Endodermal cell (in vitro differentiated cells): ENCODE measurements around the gene FBRS. TPM values are rescaled to one million over a fixed set of nuclear protein-coding genes. Genes with fewer than 3 reads are reported as not detected.

Source experiments
- DNase-seq: peaks from one replicate; pipeline ENCODE4 v3.0.0-alpha.2; 2017
- H3K27ac ChIP-seq: 2 replicates; pipeline ENCODE4 v1.5.1; 2013; ENCODE audit warnings: mild to moderate bottlenecking, low read depth, low read length, moderate library complexity
- H3K27me3 ChIP-seq: 2 replicates; pipeline ENCODE4 v1.6.1; 2013; ENCODE audit warnings: mild to moderate bottlenecking, low read length, moderate library complexity; ENCODE audit not compliant: insufficient read depth, control insufficient read depth, poor library complexity, severe bottlenecking
- H3K36me3 ChIP-seq: 2 replicates; pipeline ENCODE4 v1.7.0; 2013; ENCODE audit warnings: mild to moderate bottlenecking, low read length, moderate library complexity; ENCODE audit not compliant: control insufficient read depth, insufficient read depth
- H3K4me1 ChIP-seq: one replicate; pipeline ENCODE4 v1.7.0; 2013; ENCODE audit warnings: low read length; ENCODE audit not compliant: control insufficient read depth, insufficient read depth
- H3K4me3 ChIP-seq: 2 replicates; pipeline ENCODE4 v1.5.1; 2013; ENCODE audit warnings: mild to moderate bottlenecking, low read length, moderate library complexity
- H3K9ac ChIP-seq: 2 replicates; pipeline ENCODE4 v1.6.1; 2013; ENCODE audit warnings: mild to moderate bottlenecking, low read length, moderate library complexity; ENCODE audit not compliant: poor library complexity, severe bottlenecking; ENCODE audit errors: extremely low read depth
- H3K9me3 ChIP-seq: 2 replicates; pipeline ENCODE4 v1.6.1; 2013; ENCODE audit warnings: mild to moderate bottlenecking, low read length, moderate library complexity; ENCODE audit not compliant: control insufficient read depth
- H3K27ac Mint-ChIP-seq: 2 replicates; pipeline ENCODE4 v1.8.0; 2020; ENCODE audit warnings: mixed read lengths
- H3K27me3 Mint-ChIP-seq: 2 replicates; pipeline ENCODE4 v1.8.0; 2021; ENCODE audit warnings: mild to moderate bottlenecking, mixed read lengths; ENCODE audit not compliant: insufficient read depth
- H3K36me3 Mint-ChIP-seq: 2 replicates; pipeline ENCODE4 v1.8.0; 2020; ENCODE audit warnings: low read depth, mixed read lengths
- H3K4me1 Mint-ChIP-seq: 2 replicates; pipeline ENCODE4 v1.8.0; 2020; ENCODE audit warnings: mixed read lengths
- H3K4me3 Mint-ChIP-seq: 2 replicates; pipeline ENCODE4 v1.8.0; 2020; ENCODE audit warnings: mild to moderate bottlenecking, moderate library complexity, mixed read lengths
- H3K9me3 Mint-ChIP-seq: 2 replicates; pipeline ENCODE4 v1.8.0; 2020; ENCODE audit warnings: mild to moderate bottlenecking, mixed read lengths
- WGBS, 2 experiments: methylation state at CpG; one replicate each; pipeline versions ENCODE4 v1.1.5 to v1.1.7; 2013; ENCODE audit warnings: missing lambda C conversion rate in 2 of 2, mixed read lengths in 1 of 2; ENCODE audit not compliant: insufficient coverage in 1 of 2, insufficient read length in 1 of 2; 5-methylcytosine and 5-hydroxymethylcytosine counted together
- total RNA-seq, 2 donors: library from RNA; stranded (reverse); fragmentation: NEBNext Ultra II Directional in 1 of 2; extraction: Animal tissue kit (Norgen Biotek cat#: 25700) in 1 of 2; gene quantifications; 2 replicates in 1 of 2; 3 replicates in 1 of 2; pipeline ENCODE4 v1.2.1, GENCODE V29; 2021
- TF ChIP-seq, protein P1 (sequence below): fragments of 200-600 bp; sonication (generic); conservative IDR thresholded peaks from 2 replicates; pipeline ENCODE4 v1.5.0; 2021; ENCODE audit warnings: antibody characterized with exemption, mild to moderate bottlenecking

The FBRS gene
- total RNA-seq, 2 donors from 2014 or later, result 50.2 to 53.1 TPM

DNA sequence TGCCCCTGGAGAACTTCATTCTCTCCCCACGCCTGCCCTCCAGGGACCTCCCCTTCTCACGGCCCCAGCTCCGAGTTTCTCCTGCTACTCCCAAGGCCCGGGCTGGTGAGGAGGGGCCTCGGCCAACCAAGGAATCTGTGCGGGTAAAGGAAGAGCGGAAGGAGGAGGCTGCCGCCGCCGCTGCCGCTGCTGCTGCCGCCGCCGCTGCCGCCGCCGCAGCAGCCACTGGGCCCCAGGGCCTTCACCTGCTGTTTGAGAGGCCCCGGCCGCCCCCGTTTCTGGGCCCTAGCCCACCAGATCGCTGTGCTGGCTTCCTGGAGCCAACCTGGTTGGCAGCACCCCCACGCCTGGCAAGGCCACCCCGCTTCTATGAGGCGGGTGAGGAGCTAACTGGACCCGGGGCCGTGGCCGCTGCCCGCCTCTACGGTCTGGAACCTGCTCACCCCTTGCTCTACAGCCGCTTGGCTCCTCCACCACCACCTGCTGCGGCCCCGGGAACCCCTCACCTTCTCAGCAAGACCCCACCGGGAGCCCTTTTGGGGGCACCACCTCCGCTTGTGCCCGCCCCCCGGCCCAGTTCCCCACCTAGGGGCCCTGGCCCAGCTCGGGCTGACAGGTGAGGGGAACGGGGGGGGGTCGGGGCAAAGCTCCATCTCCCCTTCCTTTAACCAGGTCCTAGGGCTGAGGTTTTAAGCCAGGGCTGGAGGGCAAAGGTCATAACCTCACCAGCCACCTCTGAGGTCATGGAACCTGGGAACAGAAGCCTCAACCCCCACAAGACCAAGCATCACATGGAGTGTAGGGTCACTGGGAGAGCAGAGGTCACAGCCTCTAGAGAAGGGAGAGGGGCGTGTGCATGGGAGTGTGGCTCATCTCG lies 11.0 kb downstream of the FBRS start:
- H3K27me3 Mint-ChIP-seq, result peaks cover 87% of the 10 kb centered on the region
- WGBS, 2 experiments, result 96 to 98% methylated on average over 17 to 41 of the region's 41 CpGs
- Histone ChIP-seq H3K9me3 (no peaks in the 10 kb centered on the region), H3K4me3 (no peak overlapping the region), H3K27ac (no peak overlapping the region), H3K4me1 (no peaks in the 10 kb centered on the region), H3K9ac (no peak overlapping the region), H3K36me3 (peaks cover 36% of the 10 kb centered on the region), H3K27me3 (peaks cover 25% of the 10 kb centered on the region)
- no peak overlapping the region for H3K4me3 Mint-ChIP-seq
- no peak overlapping the region for H3K27ac Mint-ChIP-seq
- TF ChIP-seq, protein P1, sequence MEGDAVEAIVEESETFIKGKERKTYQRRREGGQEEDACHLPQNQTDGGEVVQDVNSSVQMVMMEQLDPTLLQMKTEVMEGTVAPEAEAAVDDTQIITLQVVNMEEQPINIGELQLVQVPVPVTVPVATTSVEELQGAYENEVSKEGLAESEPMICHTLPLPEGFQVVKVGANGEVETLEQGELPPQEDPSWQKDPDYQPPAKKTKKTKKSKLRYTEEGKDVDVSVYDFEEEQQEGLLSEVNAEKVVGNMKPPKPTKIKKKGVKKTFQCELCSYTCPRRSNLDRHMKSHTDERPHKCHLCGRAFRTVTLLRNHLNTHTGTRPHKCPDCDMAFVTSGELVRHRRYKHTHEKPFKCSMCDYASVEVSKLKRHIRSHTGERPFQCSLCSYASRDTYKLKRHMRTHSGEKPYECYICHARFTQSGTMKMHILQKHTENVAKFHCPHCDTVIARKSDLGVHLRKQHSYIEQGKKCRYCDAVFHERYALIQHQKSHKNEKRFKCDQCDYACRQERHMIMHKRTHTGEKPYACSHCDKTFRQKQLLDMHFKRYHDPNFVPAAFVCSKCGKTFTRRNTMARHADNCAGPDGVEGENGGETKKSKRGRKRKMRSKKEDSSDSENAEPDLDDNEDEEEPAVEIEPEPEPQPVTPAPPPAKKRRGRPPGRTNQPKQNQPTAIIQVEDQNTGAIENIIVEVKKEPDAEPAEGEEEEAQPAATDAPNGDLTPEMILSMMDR, result no peak
- peaks cover 53% of the 10 kb centered on the region for H3K36me3 Mint-ChIP-seq
- H3K9me3 Mint-ChIP-seq, result no peaks in the 10 kb centered on the region
- no peaks in the 10 kb centered on the region for H3K4me1 Mint-ChIP-seq
- no peak for DNase-seq

DNA sequence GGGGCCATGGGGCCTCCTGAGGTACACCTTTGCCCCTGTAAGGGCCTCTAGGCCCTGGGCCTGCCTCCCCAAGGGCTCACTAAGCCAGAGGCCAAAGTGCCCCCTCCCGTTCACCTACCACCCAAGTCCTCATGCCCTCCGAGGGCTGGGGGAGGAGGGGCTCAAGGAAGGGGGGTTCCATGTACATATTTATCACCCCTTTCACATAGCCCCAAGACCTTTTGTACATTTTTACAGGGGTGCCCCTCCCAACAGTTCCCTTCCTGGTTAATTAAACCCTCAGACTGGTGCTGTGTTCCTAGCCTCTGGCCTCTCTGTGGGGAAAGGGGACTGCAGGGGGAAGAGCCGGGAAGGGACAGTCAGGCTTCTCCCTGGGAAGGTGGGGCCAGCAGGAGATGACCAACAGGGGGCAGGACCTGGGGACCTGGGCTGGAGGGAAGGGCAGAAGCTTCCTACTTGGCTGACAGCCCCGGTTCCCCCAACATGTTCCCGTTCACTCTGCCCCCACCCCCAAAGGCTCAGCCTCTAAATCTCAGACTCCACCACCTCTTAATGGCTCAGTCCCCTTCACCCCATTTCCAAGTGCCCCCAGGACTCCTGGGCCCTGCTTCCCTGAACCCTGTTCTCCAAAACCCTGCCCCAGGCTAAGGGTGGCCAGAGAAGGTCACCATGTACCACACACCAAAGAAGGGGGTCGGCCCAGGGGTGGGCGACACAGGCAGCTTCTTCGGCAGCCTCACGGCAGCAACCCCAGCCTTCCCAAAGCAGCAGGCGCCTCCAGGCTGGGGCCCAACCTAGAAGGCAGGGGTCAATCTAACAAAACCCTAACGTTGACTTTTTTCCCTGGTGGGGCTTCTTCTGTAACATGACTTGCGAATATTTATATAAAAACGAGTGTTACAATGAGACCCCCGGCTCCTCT lies 11.9 kb downstream of the FBRS start:
- Mint-ChIP-seq H3K27me3 (peaks cover 90% of the 10 kb centered on the region), H3K4me1 (no peaks in the 10 kb centered on the region), H3K4me3 (no peak overlapping the region), H3K9me3 (no peaks in the 10 kb centered on the region), H3K27ac (no peak overlapping the region), H3K36me3 (peaks cover 49% of the 10 kb centered on the region)
- Histone ChIP-seq H3K9ac (no peak overlapping the region), H3K27ac (no peak overlapping the region), H3K27me3 (peaks cover 33% of the 10 kb centered on the region), H3K36me3 (peaks cover 28% of the 10 kb centered on the region), H3K4me3 (no peak overlapping the region), H3K4me1 (no peaks in the 10 kb centered on the region), H3K9me3 (no peaks in the 10 kb centered on the region)
- TF ChIP-seq, protein P1, result peak; percentile 49
- 91 to 93% methylated on average over 11 to 13 of the region's 14 CpGs for WGBS, 2 experiments
- DNase-seq, result no peak

DNA sequence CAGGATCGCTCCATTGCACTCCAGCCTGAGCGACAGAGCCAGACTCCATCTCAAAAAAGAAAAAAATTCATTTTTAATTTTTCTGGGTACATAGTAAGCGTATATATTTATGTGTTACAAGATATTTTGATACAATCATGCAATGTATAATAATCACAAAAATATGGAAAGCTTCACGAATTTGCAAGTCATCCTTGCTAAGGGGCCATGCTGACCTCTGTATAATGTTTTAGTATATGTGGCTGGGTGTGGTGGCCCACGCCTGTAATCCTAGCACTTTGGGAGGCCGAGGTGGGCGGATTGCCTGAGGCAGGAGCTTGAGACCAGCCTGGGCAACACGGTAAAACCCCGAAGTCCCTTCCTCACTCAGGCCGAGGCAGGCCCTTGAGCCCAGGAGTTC lies 16.9 kb downstream of the FBRS start:
- no peak for DNase-seq
- Mint-ChIP-seq H3K36me3 (peaks cover 14% of the 10 kb centered on the region), H3K4me1 (peaks cover 15% of the 10 kb centered on the region), H3K4me3 (no peak overlapping the region), H3K27ac (no peak overlapping the region), H3K9me3 (no peaks in the 10 kb centered on the region), H3K27me3 (peaks cover 93% of the 10 kb centered on the region)
- Histone ChIP-seq H3K9me3 (no peaks in the 10 kb centered on the region), H3K36me3 (peaks cover under 1% of the 10 kb centered on the region), H3K9ac (no peak overlapping the region), H3K27me3 (peaks cover 54% of the 10 kb centered on the region), H3K4me1 (peaks cover 3% of the 10 kb centered on the region), H3K4me3 (no peak overlapping the region), H3K27ac (no peak overlapping the region)
- WGBS, 2 experiments, result 80 to 81% methylated on average over 7 to 8 of the region's 10 CpGs
- TF ChIP-seq, protein P1, result no peak
